HG03342 (cell line): ENCODE results near the gene KDM8.
"Not testable (repeated sequence)": the region's sequence is repeated elsewhere in the genome, so short reads cannot be mapped to it uniquely, and the experiment has no call there.

ENCODE experiments used
- ATAC-seq: cut with Tn5 transposase; IDR thresholded peaks from one replicate; pipeline ENCODE4 v1.9.1; 2021; ENCODE audit warnings: mild to moderate bottlenecking, moderate library complexity; ENCODE audit not compliant: unreplicated experiment

Gene KDM8

GRCh38 chr16:27190316-27190871 lies 12.9 kb upstream of the KDM8 start:
- ATAC-seq = no peak

GRCh38 chr16:27191352-27191924 lies 11.9 kb upstream of the KDM8 start:
- no peak for ATAC-seq

- ATAC-seq = no peak
These were observed 9.9 kb upstream of the KDM8 start for GRCh38 chr16:27193300-27193990.

GRCh38 chr16:27195076-27195741 lies 8.1 kb upstream of the KDM8 start:
- ATAC-seq = no peak

- ATAC-seq = no peak
These were observed 7.3 kb upstream of the KDM8 start for GRCh38 chr16:27195941-27196595.

GRCh38 chr16:27197004-27197403 lies 6.3 kb upstream of the KDM8 start:
- ATAC-seq = no peak

- no peak for ATAC-seq
These were observed 4.7 kb upstream of the KDM8 start for GRCh38 chr16:27198451-27199234.

GRCh38 chr16:27199235-27199586 lies 4.1 kb upstream of the KDM8 start:
- ATAC-seq = no peak

GRCh38 chr16:27199736-27200135 lies 3.6 kb upstream of the KDM8 start:
- peak; percentile 36 for ATAC-seq

GRCh38 chr16:27200914-27201313 lies 2.4 kb upstream of the KDM8 start:
- not testable (repeated sequence) for ATAC-seq

- peak; percentile 59 for ATAC-seq
These were observed 311 bp upstream of the KDM8 start for GRCh38 chr16:27202923-27203506.

GRCh38 chr16:27204312-27204915 lies 1.1 kb downstream of the KDM8 start:
- no peak for ATAC-seq

GRCh38 chr16:27205423-27206065 lies 2.2 kb downstream of the KDM8 start:
- no peak for ATAC-seq

- ATAC-seq = not testable (repeated sequence)
These were observed 3.8 kb downstream of the KDM8 start for GRCh38 chr16:27207121-27207520.

GRCh38 chr16:27208081-27208680 lies 4.9 kb downstream of the KDM8 start:
- ATAC-seq = no peak

GRCh38 chr16:27208796-27209195 lies 5.5 kb downstream of the KDM8 start:
- no peak for ATAC-seq

- no peak for ATAC-seq
These were observed 6.3 kb downstream of the KDM8 start for GRCh38 chr16:27209591-27209990.

- ATAC-seq = no peak
These were observed 6.8 kb downstream of the KDM8 start for GRCh38 chr16:27210174-27210573.

GRCh38 chr16:27211026-27211425 lies 7.7 kb downstream of the KDM8 start:
- no peak for ATAC-seq
